H1 (cell line): Measurements from ENCODE around the gene ZNF263. TPM values are rescaled to one million over a fixed set of nuclear protein-coding genes. Genes with fewer than 3 reads are reported as not detected.

ENCODE experiments used
- CTCF ChIA-PET: fragments of 300-600 bp; sonication (Branson Sonifier 250); formaldehyde crosslinking; loops from one replicate; lab custom pipeline; 2021; ENCODE audit not compliant: partially characterized antibody; lab: Charles Lee
- POLR2A ChIA-PET: fragments of 300-600 bp; sonication (Branson Sonifier 250); formaldehyde crosslinking; loops from one replicate; lab custom pipeline; 2021; ENCODE audit warnings: inconsistent platforms; ENCODE audit not compliant: partially characterized antibody; lab: Charles Lee
- DNase-seq, 2 experiments: peaks; one replicate each; pipeline versions ENCODE4 v3.0.0 to v3.0.0-alpha.2; 2010 to 2022; ENCODE audit warnings: low spot score in 2 of 2, low read depth in 1 of 2, mixed read lengths in 1 of 2
- FAIRE-seq: peaks from 2 replicates; lab custom pipeline; 2011; peaks lifted over from hg19 to GRCh38; lab: Jason Lieb, UNC
- H2AFZ ChIP-seq: 2 replicates; pipeline ENCODE4 v1.8.1; 2012; ENCODE audit warnings: low read length, inconsistent platforms
- H2AK5ac ChIP-seq: 2 replicates; pipeline ENCODE4 v1.6.1; 2013; ENCODE audit warnings: low read depth, low read length
- H2BK120ac ChIP-seq: replicated peaks from 2 replicates; pipeline ENCODE3; 2013; ENCODE audit warnings: low read depth, low read length, inconsistent platforms
- H2BK12ac ChIP-seq: 2 replicates; pipeline ENCODE4 v1.6.1; 2013; ENCODE audit warnings: low read depth, low read length
- H2BK15ac ChIP-seq: 2 replicates; pipeline ENCODE4 v1.6.1; 2013; ENCODE audit warnings: low read length
- H2BK20ac ChIP-seq: 2 replicates; pipeline ENCODE4 v1.6.1; 2013; ENCODE audit warnings: low read length
- H2BK5ac ChIP-seq: 2 replicates; pipeline ENCODE4 v1.6.1; 2013; ENCODE audit warnings: low read depth, low read length
- H3K14ac ChIP-seq: 2 replicates; pipeline ENCODE4 v1.6.1; 2013; ENCODE audit warnings: inconsistent platforms; ENCODE audit not compliant: insufficient read length
- H3K18ac ChIP-seq: 2 replicates; pipeline ENCODE4 v1.6.1; 2013; ENCODE audit warnings: low read length; ENCODE audit errors: extremely low read depth
- H3K23ac ChIP-seq: 2 replicates; pipeline ENCODE4 v1.6.1; 2013; ENCODE audit warnings: inconsistent platforms; ENCODE audit not compliant: insufficient read length
- H3K23me2 ChIP-seq: 2 replicates; pipeline ENCODE4 v1.6.1; 2013; ENCODE audit warnings: low read depth, low read length
- H3K27ac ChIP-seq: 2 replicates; pipeline ENCODE4 v1.6.1; 2011; ENCODE audit warnings: low read depth, low read length, inconsistent platforms
- H3K27me3 ChIP-seq, 4 experiments: replicated peaks in 1 of 4; 1 replicate in 1 of 4; 2 replicates in 3 of 4; pipeline versions ENCODE4 v1.6.1 to v1.8.1; 2011 to 2013; ENCODE audit warnings: low read length in 3 of 4, mild to moderate bottlenecking in 3 of 4, inconsistent platforms in 2 of 4, mixed read lengths in 2 of 4, moderate library complexity in 1 of 4; ENCODE audit not compliant: control insufficient read depth in 3 of 4, insufficient read depth in 3 of 4; ENCODE audit errors: extremely low read depth in 1 of 4
- H3K36me3 ChIP-seq, 4 experiments: 2 replicates each; pipeline versions ENCODE4 v1.6.1 to v1.8.1; 2011 to 2013; ENCODE audit warnings: mild to moderate bottlenecking in 4 of 4, low read length in 3 of 4, moderate library complexity in 2 of 4, control low read depth in 1 of 4, inconsistent platforms in 1 of 4; ENCODE audit not compliant: insufficient read depth in 4 of 4, control insufficient read depth in 2 of 4
- H3K4ac ChIP-seq: replicated peaks from 2 replicates; pipeline ENCODE3; 2013; ENCODE audit warnings: low read length, low read depth, mixed read lengths, inconsistent platforms; ENCODE audit not compliant: insufficient read length
- H3K4me1 ChIP-seq, 4 experiments: replicated peaks in 1 of 4; 1 replicate in 1 of 4; 2 replicates in 3 of 4; pipeline versions ENCODE4 v1.6.1 to v1.8.1; 2011 to 2013; ENCODE audit warnings: low read length in 3 of 4, inconsistent platforms in 2 of 4, mixed read lengths in 1 of 4; ENCODE audit not compliant: insufficient read depth in 4 of 4, control insufficient read depth in 3 of 4
- H3K4me2 ChIP-seq, 2 experiments: 2 replicates each; pipeline versions ENCODE4 v1.6.1 to v1.8.1; 2011 to 2013; ENCODE audit warnings: low read depth in 2 of 2, low read length in 2 of 2, control low read depth in 1 of 2, inconsistent platforms in 1 of 2, mild to moderate bottlenecking in 1 of 2; ENCODE audit not compliant: insufficient read depth in 1 of 2
- H3K4me3 ChIP-seq, 4 experiments: fragments of 200-600, 300-600 bp in 1 of 4; sonication (generic), shearing (Covaris generic), sonication (Bioruptor Twin) in 1 of 4; 2 replicates each; pipeline versions ENCODE4 v1.5.1 to v1.8.1; 2011 to 2016; ENCODE audit warnings: low read length in 4 of 4, low read depth in 3 of 4, control low read depth in 2 of 4, inconsistent platforms in 2 of 4, mild to moderate bottlenecking in 2 of 4, mixed read lengths in 1 of 4, moderate library complexity in 1 of 4; ENCODE audit not compliant: insufficient read depth in 2 of 4; ENCODE audit errors: extremely low read depth in 1 of 4
- H3K56ac ChIP-seq: replicated peaks from 2 replicates; pipeline ENCODE3; 2013; ENCODE audit warnings: low read depth, mild to moderate bottlenecking, mixed read lengths, low read length, inconsistent platforms; ENCODE audit not compliant: insufficient read length
- H3K79me1 ChIP-seq: 2 replicates; pipeline ENCODE4 v1.6.1; 2013; ENCODE audit warnings: low read depth, low read length, control low read depth
- H3K79me2 ChIP-seq, 2 experiments: 2 replicates each; pipeline versions ENCODE4 v1.6.1 to v1.8.1; 2012 to 2013; ENCODE audit warnings: low read length in 2 of 2, mild to moderate bottlenecking in 2 of 2, inconsistent platforms in 1 of 2; ENCODE audit not compliant: insufficient read depth in 2 of 2, control insufficient read depth in 1 of 2
- H3K9ac ChIP-seq, 4 experiments: replicated peaks in 1 of 4; 1 replicate in 1 of 4; 2 replicates in 3 of 4; pipeline versions ENCODE4 v1.6.1 to v1.8.1; 2011 to 2013; ENCODE audit warnings: low read depth in 3 of 4, low read length in 3 of 4, control low read depth in 2 of 4, mild to moderate bottlenecking in 2 of 4, moderate library complexity in 2 of 4, inconsistent platforms in 1 of 4; ENCODE audit errors: extremely low read depth in 1 of 4
- H3K9me3 ChIP-seq, 2 experiments: 2 replicates each; pipeline versions ENCODE4 v1.6.1 to v1.8.1; 2012 to 2013; ENCODE audit warnings: mild to moderate bottlenecking in 2 of 2, moderate library complexity in 2 of 2, control low read depth in 1 of 2, inconsistent platforms in 1 of 2, low read depth in 1 of 2, low read length in 1 of 2, mixed read lengths in 1 of 2; ENCODE audit not compliant: insufficient read depth in 2 of 2
- H4K20me1 ChIP-seq, 2 experiments: replicated peaks in 1 of 2; 2 replicates each; pipeline versions ENCODE3 to v1.8.1; 2011 to 2013; ENCODE audit warnings: inconsistent platforms in 2 of 2, low read length in 2 of 2, mild to moderate bottlenecking in 1 of 2; ENCODE audit not compliant: insufficient read depth in 2 of 2, control insufficient read depth in 1 of 2
- H4K5ac ChIP-seq: 2 replicates; pipeline ENCODE4 v1.6.1; 2013; ENCODE audit warnings: low read length, low read depth, mixed read lengths, inconsistent platforms; ENCODE audit not compliant: insufficient read length
- H4K8ac ChIP-seq: 2 replicates; pipeline ENCODE4 v1.8.0; 2013; ENCODE audit warnings: mild to moderate bottlenecking, moderate library complexity, low read length, inconsistent platforms; ENCODE audit not compliant: insufficient read depth; ENCODE audit errors: extremely low read depth
- H4K91ac ChIP-seq: replicated peaks from 2 replicates; pipeline ENCODE3; 2013; ENCODE audit warnings: low read length, mixed read lengths, inconsistent platforms; ENCODE audit not compliant: insufficient read length
- BACH1 ChIP-seq: IDR thresholded peaks from 2 replicates; pipeline ENCODE4 v1.6.1; 2012; ENCODE audit warnings: low read length, improper control_type of control experiment
- CEBPB ChIP-seq: IDR thresholded peaks from 2 replicates; pipeline ENCODE4 v1.6.1; 2012; ENCODE audit warnings: low read depth, low read length
- KDM5A ChIP-seq: fragments of 200-600 bp; IDR thresholded peaks from 2 replicates; pipeline ENCODE4 v1.7.1; 2012; ENCODE audit warnings: mild to moderate bottlenecking, low read length, inconsistent platforms, mixed read lengths
- PHF8 ChIP-seq: fragments of 200-600 bp; sonication (generic); conservative IDR thresholded peaks from 2 replicates; pipeline ENCODE4 v1.7.1; 2012; ENCODE audit warnings: low read depth, mild to moderate bottlenecking, inconsistent platforms, low read length, moderate library complexity
- RBBP5 ChIP-seq: IDR thresholded peaks from 2 replicates; pipeline ENCODE4 v1.7.1; 2012; ENCODE audit warnings: low read depth, mild to moderate bottlenecking, inconsistent platforms, low read length, moderate library complexity, borderline replicate concordance
- RFX5 ChIP-seq: IDR thresholded peaks from 2 replicates; pipeline ENCODE4 v1.6.1; 2011; ENCODE audit warnings: low read depth, low read length, improper control_type of control experiment, borderline replicate concordance
- SIN3A ChIP-seq, 2 experiments: IDR thresholded peaks in 1 of 2; conservative IDR thresholded peaks in 1 of 2; 2 replicates each; pipeline ENCODE4 v1.6.1; 2011 to 2012; ENCODE audit warnings: low read length in 2 of 2, improper control_type of control experiment in 1 of 2, low read depth in 1 of 2, mild to moderate bottlenecking in 1 of 2
- ZNF274 ChIP-seq: IDR thresholded peaks from 2 replicates; pipeline ENCODE4 v1.7.0; 2012; ENCODE audit warnings: low read length, borderline replicate concordance; ENCODE audit errors: extremely low read depth
- WGBS, 2 experiments: shearing (Covaris generic) in 1 of 2; methylation state at CpG; one replicate each; pipeline versions ENCODE4 v1.1.6 to v1.1.7; 2013 to 2015; ENCODE audit warnings: low lambda C conversion rate in 2 of 2, mixed read lengths in 2 of 2, inconsistent platforms in 1 of 2, low coverage in 1 of 2, missing lambda C conversion rate in 1 of 2; ENCODE audit not compliant: insufficient replicate concordance in 2 of 2, insufficient coverage in 1 of 2, insufficient read length in 1 of 2; ENCODE audit errors: extremely low coverage in 1 of 2, missing lambda C conversion rate in 1 of 2; 5-methylcytosine and 5-hydroxymethylcytosine counted together
- polyA plus RNA-seq, 7 experiments: library from polyadenylated mRNA; depleted of rRNA in 3 of 7; stranded (reverse) in 5 of 7; unstranded in 2 of 7; fragments of >200 nt in 5 of 7; fragments of 200-250 nt in 2 of 7; gene quantifications; 1 replicate in 5 of 7; 2 replicates in 1 of 7; 4 replicates in 1 of 7; pipeline versions ENCODE4 v1.2.1 to v1.2.3, GENCODE V29; 2011 to 2013; ENCODE audit warnings: missing spikeins in 2 of 7, mixed read lengths in 2 of 7
- total RNA-seq: library from RNA; stranded (reverse); fragmentation: NEBNext Ultra II Directional; extraction: Animal tissue kit (Norgen Biotek cat#: 25700); gene quantifications from 2 replicates; pipeline ENCODE4 v1.2.1, GENCODE V29; 2021
- TF ChIP-seq, protein P1 (sequence below): IDR thresholded peaks from 2 replicates; pipeline ENCODE4 v1.6.1; 2011; ENCODE audit warnings: low read depth, mild to moderate bottlenecking, low read length; ENCODE audit not compliant: insufficient read depth

Gene ZNF263
- total and polyA plus RNA-seq, 2 of the 8 experiments (the other 6 are each of a cell fraction or from before 2014, with no cell fraction given) = 9.2 to 26.7 TPM

GRCh38 chr16:3283543-3284447, 504 bp downstream of the ZNF263 start:
- Histone ChIP-seq H2BK15ac (no peak overlapping the region), H2BK12ac (no peak overlapping the region; the same call in 1 of the 2 replicates), H3K79me1 (peaks cover 12% of the 10 kb centered on the region), H2AK5ac (no peak overlapping the region), H3K36me3 (peaks cover 7 to 32% (median 22%) of the 10 kb centered on the region in 4 experiments; a peak in 7 of 8 replicates), H3K23ac (no peak overlapping the region), H3K14ac (no peak overlapping the region), H2BK20ac (no peak overlapping the region), H3K79me2 (peaks cover 20 to 44% of the 10 kb centered on the region in 2 experiments), H4K8ac (peak overlapping the region; percentile 96), H3K4me2 (peak overlapping the region; percentile 99), H3K56ac (peak overlapping the region; percentile 70), H3K9me3 (peaks cover 15 to 20% of the 10 kb centered on the region in 2 experiments), H3K9ac (peak overlapping the region; percentile 86 to 94 (median 91)), H2AFZ (no peak overlapping the region), H4K91ac (no peak overlapping the region), H3K23me2 (peaks cover 8% of the 10 kb centered on the region), H2BK120ac (no peak overlapping the region), H3K4ac (peak overlapping the region; percentile 75), H3K4me1 (peaks cover 0 to 8% (median 1%) of the 10 kb centered on the region in 4 experiments; a peak in 4 of 7 replicates), H4K20me1 (peaks cover 5 to 9% of the 10 kb centered on the region in 2 experiments), H3K18ac (no peak overlapping the region), H3K27me3 (no peaks in the 10 kb centered on the region), H2BK5ac (no peak overlapping the region; the same call in 1 of the 2 replicates), H3K4me3 (peak overlapping the region; percentile 81 to 99 (median 97)), H4K5ac (peak overlapping the region; percentile 9), H3K27ac (peak overlapping the region; percentile 97)
- FAIRE-seq = no peak
- DNase-seq = no peak
- ChIA-PET POLR2A (interaction anchor here (0.5 to 5.3 kb wide), 22 partner anchors 9 to 393 kb away, joined by 3 to 64 read pairs (median 4); partner anchors contain the start of genes NAA60, TIGD7, ZNF200 and ZNF597), CTCF (interaction anchor here (0.7 to 2.2 kb wide), 5 partner anchors 12 to 50 kb away, joined by 3 to 12 read pairs (median 4); no protein-coding TSS in a partner anchor)
- 8% methylated on average over 54 of the region's 56 CpGs; no CpG with 5 or more reads in 1 of the 2 experiments for WGBS, 2 experiments
- TF ChIP-seq, protein P1, sequence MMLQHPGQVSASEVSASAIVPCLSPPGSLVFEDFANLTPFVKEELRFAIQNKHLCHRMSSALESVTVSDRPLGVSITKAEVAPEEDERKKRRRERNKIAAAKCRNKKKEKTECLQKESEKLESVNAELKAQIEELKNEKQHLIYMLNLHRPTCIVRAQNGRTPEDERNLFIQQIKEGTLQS = no peak
- TF ChIP-seq PHF8 = peak; percentile 84; the same call in 1 of the 2 replicates
- 0 out of 2 replicates have a peak, but pooled peaks have one; percentile 3 for TF ChIP-seq KDM5A
- no peak for TF ChIP-seq CEBPB
- 0 out of 4 replicates have a peak, but pooled peaks of 1 of the 2 experiments have one; percentile 2 for TF ChIP-seq SIN3A (conservative IDR thresholded peaks at IDR 0.05 in 1 of 2, IDR thresholded peaks at IDR 0.05 in 1 of 2; ENCODE audit: low read depth in 1 of 2, low read length in 2 of 2)
- no peak for TF ChIP-seq ZNF274
- no peak for TF ChIP-seq RFX5
- TF ChIP-seq BACH1 = peak; percentile 79; the same call in 1 of the 2 replicates
- 0 out of 2 replicates have a peak, but pooled peaks have one; percentile 65 for TF ChIP-seq RBBP5
